ENCODE measurements around the gene MED15. TPM values are rescaled to one million over a fixed set of nuclear protein-coding genes. Genes with fewer than 3 reads are reported as not detected.

MED15 gene
- total and polyA plus RNA-seq, 2 of the 8 experiments (the other 6 are each of a cell fraction or from before 2014, with no cell fraction given): 28.3 to 57.1 TPM

DNA sequence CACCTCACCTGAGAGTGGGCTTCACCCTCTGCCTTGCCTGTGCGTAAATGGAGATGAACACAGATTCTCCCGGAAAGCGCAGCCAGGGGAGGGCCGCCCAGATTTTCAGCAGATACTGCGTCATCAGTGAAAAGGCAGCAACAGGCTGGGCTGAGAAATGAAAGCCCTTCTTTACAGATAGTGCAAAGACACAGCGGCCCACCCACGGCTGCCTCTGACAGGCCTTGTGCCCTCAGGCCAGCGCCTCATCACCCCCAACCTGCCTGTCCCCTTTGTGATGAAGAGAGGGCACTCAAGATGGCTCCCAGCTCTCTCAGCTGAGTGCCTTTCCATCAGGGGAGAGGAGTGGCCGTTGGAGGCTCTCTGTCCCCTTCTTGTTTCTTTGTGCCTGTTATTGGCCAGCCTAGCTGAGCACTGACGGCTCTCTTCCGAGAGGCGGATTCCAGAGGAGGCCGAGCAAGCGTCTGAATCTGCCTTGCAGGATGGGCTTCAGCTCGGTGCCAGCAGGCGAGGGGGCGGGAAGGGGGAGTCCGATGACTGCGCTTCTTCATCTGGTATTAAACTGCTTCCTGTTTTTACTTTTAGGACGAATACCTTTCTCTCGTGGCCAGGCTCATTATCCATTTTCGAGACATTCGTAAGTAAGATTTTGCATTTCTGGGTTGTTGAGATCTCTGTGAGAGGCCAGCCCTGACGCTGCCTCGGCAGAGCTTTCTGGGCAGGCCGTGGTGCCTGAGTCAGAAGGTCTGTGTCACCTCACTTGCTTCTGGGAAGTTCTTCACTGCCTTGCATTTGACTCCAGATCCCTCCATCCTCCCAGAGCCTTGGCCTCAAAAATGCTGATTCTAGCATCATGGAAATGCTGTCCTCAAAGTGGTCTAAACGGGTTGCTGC lies 43.7 kb downstream of the MED15 start:
- DNase-seq (ENCODE audit: low read depth in 1 of 2, low spot score in 2 of 2) (no peak), FAIRE-seq (no peak)
- Histone ChIP-seq H3K18ac (ENCODE audit: extremely low read depth, low read length) (no peak overlapping the region; the same call in 1 of the 2 replicates), H2AK5ac (ENCODE audit: low read depth, low read length) (no peak overlapping the region), H3K79me1 (ENCODE audit: low read depth, low read length) (peaks cover 11% of the 10 kb centered on the region), H2BK15ac (ENCODE audit: low read length) (no peak overlapping the region), H4K8ac (ENCODE audit: extremely low read depth, insufficient read depth, low read length) (no peak overlapping the region; the same call in 1 of the 2 replicates), H3K27ac (ENCODE audit: low read depth, low read length) (no peak overlapping the region), H2BK20ac (ENCODE audit: low read length) (no peak overlapping the region), H3K79me2 (ENCODE audit: control insufficient read depth in 1 of 2, insufficient read depth in 2 of 2, low read length in 2 of 2) (peaks cover 0 to 19% of the 10 kb centered on the region in 2 experiments; a peak in 2 of 4 replicates), H3K56ac (replicated peaks; ENCODE audit: insufficient read length, low read depth, low read length) (no peak overlapping the region), H4K5ac (ENCODE audit: insufficient read length, low read depth, low read length) (no peak overlapping the region), H3K23me2 (ENCODE audit: low read depth, low read length) (no peaks in the 10 kb centered on the region), H3K4me3 (ENCODE audit: extremely low read depth in 1 of 4, insufficient read depth in 2 of 4, low read depth in 3 of 4, low read length in 4 of 4) (no peak overlapping the region), H3K4ac (replicated peaks; ENCODE audit: insufficient read length, low read depth, low read length) (no peak overlapping the region), H2BK12ac (ENCODE audit: low read depth, low read length) (no peak overlapping the region), H2BK5ac (ENCODE audit: low read depth, low read length) (peak overlapping the region; percentile 24; the same call in 1 of the 2 replicates), H2BK120ac (replicated peaks; ENCODE audit: low read depth, low read length) (no peak overlapping the region), H3K9ac (replicated peaks in 1 of 4; ENCODE audit: extremely low read depth in 1 of 4, low read depth in 3 of 4, low read length in 3 of 4) (no peak overlapping the region; a peak in 1 of 7 replicates), H2AFZ (ENCODE audit: low read length) (no peak overlapping the region), H3K23ac (ENCODE audit: insufficient read length) (no peak overlapping the region), H3K36me3 (ENCODE audit: control insufficient read depth in 2 of 4, insufficient read depth in 4 of 4, low read length in 3 of 4) (peaks cover 0 to 16% (median 8%) of the 10 kb centered on the region in 4 experiments; a peak in 6 of 8 replicates), H3K14ac (ENCODE audit: insufficient read length) (no peak overlapping the region), H4K20me1 (replicated peaks in 1 of 2; ENCODE audit: control insufficient read depth in 1 of 2, insufficient read depth in 2 of 2, low read length in 2 of 2) (peaks cover 1 to 12% of the 10 kb centered on the region in 2 experiments), H3K9me3 (ENCODE audit: insufficient read depth in 2 of 2, low read depth in 1 of 2, low read length in 1 of 2) (no peaks in the 10 kb centered on the region), H3K27me3 (replicated peaks in 1 of 4; ENCODE audit: control insufficient read depth in 3 of 4, extremely low read depth in 1 of 4, insufficient read depth in 3 of 4, low read length in 3 of 4) (no peaks in the 10 kb centered on the region), H3K4me1 (replicated peaks in 1 of 4; ENCODE audit: control insufficient read depth in 3 of 4, insufficient read depth in 4 of 4, low read length in 3 of 4) (peaks cover 2 to 12% (median 5%) of the 10 kb centered on the region in 4 experiments; a peak in 6 of 7 replicates), H3K4me2 (ENCODE audit: insufficient read depth in 1 of 2, low read depth in 2 of 2, low read length in 2 of 2) (no peak overlapping the region), H4K91ac (replicated peaks; ENCODE audit: insufficient read length, low read length) (no peak overlapping the region)
- POLR2A ChIA-PET (ENCODE audit: partially characterized antibody): no interaction called here
- CTCF ChIA-PET (ENCODE audit: partially characterized antibody): interaction anchor here (0.7 to 5.2 kb wide), 5 partner anchors 9 to 20 kb away, joined by 3 to 40 read pairs (median 9); no protein-coding TSS in a partner anchor
- 89% methylated on average over 26 of the region's 27 CpGs; no CpG with 5 or more reads in 1 of the 2 experiments for WGBS, 2 experiments (ENCODE audit: extremely low coverage in 1 of 2, insufficient coverage in 1 of 2, insufficient read length in 1 of 2, insufficient replicate concordance in 2 of 2, low coverage in 1 of 2, low lambda C conversion rate in 2 of 2, missing lambda C conversion rate in 1 of 2)
- TF ChIP-seq YY1 (IDR thresholded peaks at IDR 0.05; ENCODE audit: low read depth, low read length): peak; percentile 74
- TF ChIP-seq FOSL1 (IDR thresholded peaks at IDR 0.05; ENCODE audit: insufficient read depth, low read depth, low read length): no peak
- TF ChIP-seq TEAD4 (IDR thresholded peaks at IDR 0.05; ENCODE audit: low read depth, low read length): no peak
- no peak for TF ChIP-seq RXRA (IDR thresholded peaks at IDR 0.05; ENCODE audit: insufficient read depth, low read depth, low read length)

Measured in H1 (cell line).